ENCODE measurements around the gene CHRNB2.
"Not testable (repeated sequence)": the region's sequence is repeated elsewhere in the genome, so short reads cannot be mapped to it uniquely, and the experiment has no call there.

Gene CHRNB2, protein sequence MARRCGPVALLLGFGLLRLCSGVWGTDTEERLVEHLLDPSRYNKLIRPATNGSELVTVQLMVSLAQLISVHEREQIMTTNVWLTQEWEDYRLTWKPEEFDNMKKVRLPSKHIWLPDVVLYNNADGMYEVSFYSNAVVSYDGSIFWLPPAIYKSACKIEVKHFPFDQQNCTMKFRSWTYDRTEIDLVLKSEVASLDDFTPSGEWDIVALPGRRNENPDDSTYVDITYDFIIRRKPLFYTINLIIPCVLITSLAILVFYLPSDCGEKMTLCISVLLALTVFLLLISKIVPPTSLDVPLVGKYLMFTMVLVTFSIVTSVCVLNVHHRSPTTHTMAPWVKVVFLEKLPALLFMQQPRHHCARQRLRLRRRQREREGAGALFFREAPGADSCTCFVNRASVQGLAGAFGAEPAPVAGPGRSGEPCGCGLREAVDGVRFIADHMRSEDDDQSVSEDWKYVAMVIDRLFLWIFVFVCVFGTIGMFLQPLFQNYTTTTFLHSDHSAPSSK

DNA sequence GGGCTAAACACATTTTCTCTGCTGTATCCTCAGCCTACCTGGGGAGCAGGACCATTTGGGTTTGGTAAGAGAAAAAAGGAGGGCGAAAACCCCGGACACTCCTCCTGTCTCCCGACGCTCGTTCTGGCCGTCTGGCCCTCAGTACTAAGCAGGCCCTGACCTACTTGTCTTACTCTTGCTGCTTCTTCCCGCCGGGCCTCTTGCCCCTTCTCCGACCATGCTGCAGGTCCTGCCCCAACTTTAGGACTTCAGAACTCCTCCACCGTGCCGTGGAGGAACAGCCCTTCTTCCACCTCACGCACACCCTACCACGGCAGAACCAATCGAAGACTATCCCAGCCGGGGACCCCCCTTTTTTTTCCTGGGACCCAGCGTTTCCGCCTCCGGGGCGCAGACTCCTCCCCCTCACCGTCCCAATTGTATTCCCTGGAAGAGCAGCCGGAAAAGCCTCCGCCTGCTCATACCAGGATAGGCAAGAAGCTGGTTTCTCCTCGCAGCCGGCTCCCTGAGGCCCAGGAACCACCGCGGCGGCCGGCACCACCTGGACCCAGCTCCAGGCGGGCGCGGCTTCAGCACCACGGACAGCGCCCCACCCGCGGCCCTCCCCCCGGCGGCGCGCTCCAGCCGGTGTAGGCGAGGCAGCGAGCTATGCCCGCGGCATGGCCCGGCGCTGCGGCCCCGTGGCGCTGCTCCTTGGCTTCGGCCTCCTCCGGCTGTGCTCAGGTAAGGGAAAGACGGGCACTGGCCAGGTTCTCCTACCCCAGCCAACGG is at the start of gene CHRNB2:
Gene CHRNB2 (plus strand): TSS at position 393 of the 771 bp plus-strand sequence. CDS start 267 bp downstream, at position 660.
- DNase-seq (ENCODE audit: low read depth) = peak; percentile 40

DNA sequence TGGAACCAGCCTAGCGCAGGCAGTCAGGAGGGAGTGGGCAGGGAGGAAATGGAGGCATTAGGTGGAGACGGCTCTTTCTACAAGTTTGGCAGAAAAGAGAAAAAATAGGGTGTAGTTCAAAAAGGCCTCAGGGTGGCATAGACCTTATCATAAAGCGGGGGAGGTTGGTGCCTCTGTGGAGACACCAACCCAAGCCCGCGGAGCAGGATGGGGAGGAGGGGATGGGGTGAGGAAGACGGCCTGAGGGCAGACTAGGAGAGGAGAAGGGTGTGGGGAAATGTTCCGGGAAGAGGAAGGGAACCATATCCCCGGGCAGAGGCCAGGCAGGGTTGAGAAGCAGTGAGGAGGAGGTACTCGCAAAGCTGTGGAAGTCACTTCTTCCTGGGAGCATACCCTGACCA is 48.0 kb upstream of the CHRNB2 start:
- DNase-seq (ENCODE audit: low read depth) = no peak

DNA sequence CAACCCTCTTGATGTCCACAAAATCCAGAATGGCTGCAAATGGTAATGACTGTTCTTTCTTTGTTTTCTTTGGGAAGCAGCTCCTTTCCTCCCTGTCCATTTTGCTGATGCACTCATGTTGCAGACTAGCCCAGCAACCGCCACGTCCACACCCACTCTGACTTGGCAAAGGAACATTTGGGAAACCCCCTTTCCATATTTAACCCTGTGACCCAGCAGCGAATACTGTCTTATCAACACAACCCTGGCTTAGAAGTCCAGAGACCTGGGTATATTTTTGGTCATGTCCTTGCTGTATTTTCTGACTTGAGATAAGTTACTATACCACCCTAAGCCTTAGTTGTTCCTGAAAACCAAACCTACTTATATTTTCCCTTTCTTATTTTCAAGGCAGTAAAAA is 47.2 kb upstream of the CHRNB2 start:
- no peak for DNase-seq (ENCODE audit: low read depth)

DNA sequence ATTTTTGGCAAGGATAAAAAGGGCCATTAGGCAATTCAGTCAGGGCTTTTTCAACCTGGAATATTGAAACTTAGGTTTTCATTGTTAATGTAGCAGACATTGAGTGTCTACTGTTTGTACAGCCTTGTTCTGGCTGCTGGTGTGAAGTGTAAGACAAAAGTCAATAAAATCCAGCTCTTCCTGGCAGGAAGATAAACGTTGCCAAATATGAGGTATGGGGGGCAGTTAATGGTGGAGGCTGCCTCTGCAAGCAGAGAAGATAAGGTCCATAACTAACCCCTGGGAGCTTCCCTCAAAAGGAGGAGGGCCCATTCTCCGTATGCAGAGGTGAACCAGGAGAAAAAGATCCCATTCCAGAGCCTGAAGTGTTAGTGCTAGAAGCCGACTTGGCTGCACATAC is 45.9 kb upstream of the CHRNB2 start:
- DNase-seq (ENCODE audit: low read depth) = no peak

DNA sequence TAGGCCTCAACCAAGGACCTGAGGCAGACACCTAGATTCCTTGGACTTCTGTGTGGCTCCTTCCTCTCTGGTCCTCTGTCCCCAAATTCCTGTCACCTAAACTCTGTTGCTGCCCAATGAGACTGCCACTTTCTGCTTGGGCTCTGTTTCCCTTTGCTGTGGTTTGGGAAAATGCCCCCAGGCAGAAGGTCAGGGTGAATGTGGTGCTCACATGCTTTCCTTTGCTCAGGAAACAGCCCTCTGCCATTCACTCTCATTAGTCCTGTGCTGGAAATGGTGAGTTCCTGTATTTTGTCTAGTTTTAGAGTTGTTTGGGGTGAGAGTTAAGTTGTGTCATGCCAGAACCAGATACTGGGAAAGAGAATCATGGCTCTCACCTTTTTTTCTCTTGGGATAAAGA is 42.7 kb upstream of the CHRNB2 start:
- no peak for DNase-seq (ENCODE audit: low read depth)

DNA sequence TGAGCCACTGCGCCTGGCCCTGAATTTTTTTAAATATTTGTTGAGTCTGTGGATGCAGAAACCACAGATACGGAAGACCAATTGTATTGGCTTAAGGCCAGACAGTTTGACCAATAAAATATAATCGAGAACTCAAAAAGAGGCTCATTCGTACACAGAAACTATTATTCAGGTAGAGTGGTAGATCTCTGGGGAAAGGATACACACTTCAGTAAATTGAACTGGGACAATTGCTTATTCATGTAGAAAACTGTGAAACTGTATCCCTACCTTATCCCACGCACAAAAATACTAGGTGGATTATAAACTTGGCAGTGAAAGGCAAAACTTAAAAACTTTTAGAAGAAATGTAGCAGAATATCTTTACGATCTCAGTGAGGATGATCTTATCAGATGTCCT is 40.4 kb upstream of the CHRNB2 start:
- DNase-seq (ENCODE audit: low read depth) = no peak

DNA sequence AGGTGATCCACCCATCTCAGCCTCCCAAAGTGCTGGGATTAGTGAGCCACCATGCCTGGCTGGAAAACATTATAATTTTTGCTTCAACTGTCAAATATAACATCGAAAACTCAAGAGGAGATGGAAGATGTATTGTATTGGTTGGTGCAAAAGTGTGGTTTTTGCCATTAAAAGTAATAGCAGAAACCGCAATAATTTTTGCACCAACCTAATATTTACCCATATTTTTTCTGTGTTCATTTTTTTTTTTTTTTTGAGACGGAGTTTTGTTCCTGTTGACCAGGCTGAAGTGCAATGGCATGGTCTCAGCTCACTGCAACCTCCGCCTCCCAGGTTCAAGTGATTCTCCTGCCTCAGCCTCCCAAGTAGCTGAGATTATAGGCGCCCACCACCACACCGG is 38.3 kb upstream of the CHRNB2 start:
- DNase-seq (ENCODE audit: low read depth) = no peak

DNA sequence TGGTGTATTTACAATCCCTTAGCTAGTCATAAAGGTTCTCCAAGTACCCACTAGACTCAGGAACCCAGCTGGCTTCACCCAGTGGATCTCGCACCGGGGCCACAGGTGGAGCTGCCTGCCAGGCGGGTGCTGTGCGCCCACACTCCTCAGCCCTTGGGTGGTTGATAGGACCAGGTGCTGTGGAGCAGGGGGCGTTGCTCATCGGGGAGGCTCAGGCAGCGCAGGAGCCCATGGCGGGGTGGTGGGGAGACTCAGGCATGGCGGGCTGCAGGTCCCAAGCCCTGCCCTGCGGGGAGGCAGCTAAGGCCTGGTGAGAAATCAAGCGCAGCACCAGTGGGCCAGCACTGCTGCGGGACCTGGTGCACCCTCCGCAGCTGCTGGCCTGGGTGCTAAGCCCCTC is 35.6 kb upstream of the CHRNB2 start:
- DNase-seq (ENCODE audit: low read depth) = not testable (repeated sequence)

DNA sequence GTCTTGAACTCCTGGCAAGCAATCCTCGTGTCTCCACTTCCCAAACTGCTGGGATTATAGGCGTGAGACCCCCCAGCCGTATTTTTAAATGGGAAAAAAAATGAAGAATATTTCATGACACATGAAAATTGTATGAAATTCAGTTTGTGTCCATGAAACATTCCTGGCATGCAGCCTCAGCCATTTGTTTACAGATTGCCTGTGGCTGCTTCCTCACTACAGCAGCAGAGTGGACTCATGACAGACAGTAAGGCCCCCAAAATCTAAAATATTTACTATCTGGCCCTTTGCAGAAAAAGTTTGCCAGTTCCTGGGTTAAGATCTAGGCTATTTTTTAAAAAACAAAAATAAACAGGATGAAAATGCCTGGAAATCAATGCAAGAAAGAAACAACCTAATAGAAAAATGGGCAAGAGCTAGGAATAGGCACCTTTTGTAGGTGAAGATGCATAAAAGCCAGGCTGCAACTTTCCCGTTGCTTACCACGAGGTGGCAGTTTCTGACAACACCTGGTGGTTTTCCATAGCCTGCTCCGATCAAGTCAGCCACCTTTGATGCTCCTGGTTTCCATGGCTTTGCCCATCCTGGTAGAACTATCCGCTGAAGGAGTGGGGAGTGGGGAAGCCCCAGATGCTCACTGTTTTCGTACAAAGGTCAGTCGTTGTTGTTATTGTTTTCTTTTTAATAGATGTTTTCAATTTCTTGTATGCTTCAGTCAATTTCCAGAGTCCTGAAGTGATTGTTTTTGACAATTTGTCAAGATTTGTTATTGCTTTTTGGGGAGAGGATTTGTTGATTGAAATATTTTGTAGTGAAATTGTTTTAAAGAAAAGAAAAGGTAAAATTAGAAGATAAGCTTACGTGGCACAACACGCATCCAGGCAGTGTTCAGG is 33.4 kb upstream of the CHRNB2 start:
- no peak for DNase-seq (ENCODE audit: low read depth)

DNA sequence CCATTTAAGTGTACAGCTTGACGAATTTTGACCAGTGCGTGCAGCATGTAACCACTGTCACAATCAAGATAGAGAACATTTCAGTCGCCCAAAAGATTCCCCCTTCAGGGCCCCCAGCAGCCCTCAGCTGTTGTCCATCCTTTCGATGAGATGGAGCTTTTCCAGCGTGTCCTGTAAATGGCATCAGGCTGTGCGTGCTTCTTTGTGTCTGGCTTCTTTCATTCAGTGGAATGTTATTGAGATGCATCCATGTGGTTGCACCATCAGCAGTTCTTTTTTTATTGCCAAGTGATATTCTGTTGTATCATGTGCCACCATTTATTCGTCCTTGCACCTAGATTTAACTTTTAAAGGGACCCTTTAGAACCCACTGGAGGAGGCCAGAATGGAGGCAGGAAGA is 31.0 kb upstream of the CHRNB2 start:
- no peak for DNase-seq (ENCODE audit: low read depth)

DNA sequence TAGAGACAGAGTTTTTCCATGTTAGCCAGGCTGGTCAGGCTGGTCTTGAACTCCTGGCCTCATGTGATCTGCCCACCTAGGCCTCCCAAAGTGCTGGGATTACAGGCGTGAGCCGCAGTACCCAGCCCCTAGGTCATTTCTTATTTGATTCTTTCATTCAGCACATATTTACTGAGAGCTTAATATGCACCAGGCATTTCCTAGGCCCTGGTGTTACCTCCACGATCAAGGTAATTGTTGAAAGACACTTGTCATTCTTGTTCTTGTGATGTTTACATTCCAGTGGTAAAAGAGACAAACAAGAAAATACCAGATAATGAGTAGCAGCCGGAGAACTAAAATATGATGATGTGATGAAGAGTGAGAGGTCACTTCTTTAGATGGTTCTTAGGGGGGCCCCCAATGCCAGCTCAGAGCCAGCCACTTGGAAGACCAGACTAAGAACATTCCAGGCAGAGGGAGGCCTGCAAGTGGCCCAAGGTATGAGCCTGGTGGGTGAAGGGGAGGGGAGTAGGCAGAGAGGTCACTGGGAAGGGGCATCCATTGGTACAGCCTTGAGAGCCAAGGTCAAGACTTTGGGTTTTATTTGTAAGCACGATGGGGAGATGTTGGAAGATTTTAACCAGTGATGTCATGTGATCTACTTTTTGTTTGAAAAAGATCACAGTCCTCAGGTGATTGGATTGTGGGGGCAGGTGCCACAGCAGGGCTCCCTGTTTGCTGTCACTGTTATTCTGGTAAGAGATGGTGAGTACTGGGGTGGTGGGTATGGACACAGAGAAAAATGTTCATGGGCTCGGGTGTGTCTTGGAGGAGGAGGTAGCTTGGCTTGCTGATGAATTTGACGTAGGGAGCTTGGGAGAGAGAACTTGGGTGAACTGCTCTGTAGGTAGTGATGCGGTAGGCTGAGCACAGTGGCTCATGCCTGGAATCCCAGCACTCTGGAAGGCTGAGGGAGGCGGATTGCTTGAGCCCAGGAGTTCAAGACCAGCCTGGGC is 27.8 kb upstream of the CHRNB2 start:
- no peak for DNase-seq (ENCODE audit: low read depth)

DNA sequence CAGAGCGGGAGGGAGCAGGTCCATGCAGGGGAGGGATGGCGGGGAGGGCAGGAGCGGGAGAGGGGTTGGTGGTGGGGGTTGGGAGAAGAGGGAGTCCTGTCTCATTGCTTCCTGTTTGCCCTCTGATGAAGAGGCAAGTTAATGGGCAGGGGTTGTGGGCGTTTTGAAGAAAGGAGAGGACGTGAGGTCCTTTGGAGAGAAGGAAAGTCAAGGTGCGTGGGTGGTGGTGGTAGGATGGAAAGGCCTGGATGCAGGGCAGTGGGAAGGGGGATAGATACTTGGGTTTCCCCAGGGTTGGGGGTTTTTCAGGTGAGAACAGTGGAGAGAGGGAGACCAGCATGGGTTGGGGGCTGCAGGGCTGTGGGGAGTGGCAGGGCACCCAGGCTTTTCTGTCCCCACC is 26.3 kb upstream of the CHRNB2 start:
- DNase-seq (ENCODE audit: low read depth) = no peak

DNA sequence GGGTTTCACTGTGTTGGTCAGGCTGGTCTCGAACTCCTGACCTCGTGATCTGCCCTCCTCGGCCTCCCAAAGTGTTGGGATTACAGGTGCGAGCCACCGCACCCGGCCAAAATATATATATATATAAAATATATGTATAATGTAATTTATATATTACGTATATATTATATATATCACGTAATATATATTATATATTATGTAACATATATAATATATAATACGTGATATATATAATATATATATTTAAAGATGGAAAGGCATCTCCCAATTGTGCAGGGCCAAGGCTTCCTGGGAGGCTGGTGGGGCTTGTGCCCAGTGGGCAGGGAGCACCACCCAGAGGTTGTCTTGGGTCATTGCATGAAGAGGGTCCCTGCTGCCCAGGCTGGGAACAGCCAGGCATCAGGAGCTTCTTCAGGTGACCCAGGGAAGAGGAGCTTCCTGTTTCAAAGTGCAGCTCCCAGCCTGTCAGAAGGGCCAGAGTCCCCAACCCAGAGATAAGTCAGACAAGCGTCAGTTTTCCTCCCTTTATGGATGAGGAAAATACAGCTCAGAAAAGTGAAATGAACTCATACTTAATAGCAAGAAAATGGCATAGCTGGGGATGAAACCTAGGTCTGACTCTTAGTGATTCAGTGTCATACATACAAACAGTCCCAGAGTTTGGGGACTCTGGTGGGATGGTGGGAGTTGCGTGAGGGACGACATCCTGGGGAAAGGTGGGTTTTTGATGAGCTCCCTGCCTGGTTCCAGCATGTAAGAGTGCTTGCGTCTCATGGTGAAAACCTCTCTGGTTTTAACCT is 21.1 kb upstream of the CHRNB2 start:
- DNase-seq (ENCODE audit: low read depth) = peak; percentile 19

DNA sequence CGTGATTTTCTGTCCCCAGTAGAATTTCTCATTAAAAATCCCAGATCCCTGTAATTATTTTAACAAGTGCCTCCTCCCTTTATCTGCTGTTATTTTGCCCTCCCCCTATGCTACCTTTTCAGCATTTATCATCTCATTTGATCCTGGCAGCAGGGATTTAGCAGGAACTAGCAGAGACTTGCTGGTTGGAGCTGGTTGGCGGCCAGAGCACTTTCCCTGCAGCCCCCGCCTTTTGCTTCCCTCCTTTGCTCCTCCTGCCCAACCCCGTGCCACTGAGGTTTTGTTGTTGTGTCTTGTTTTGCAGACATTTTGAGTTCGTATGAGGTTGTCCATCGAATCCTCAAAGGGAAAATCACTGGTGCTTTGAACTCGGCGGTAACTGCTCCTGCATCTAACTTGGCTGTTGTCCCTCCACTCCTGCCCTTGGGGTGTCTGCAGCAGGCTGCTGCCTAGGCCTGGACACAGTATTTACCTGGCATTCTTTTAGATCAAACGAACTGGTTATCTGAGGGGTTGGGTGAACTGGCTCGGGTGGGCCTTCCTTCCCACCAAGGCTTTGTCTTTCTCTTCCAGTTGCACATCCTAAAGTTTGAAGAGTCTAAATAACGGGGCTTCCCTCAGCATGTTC is 20.4 kb upstream of the CHRNB2 start:
- no peak for DNase-seq (ENCODE audit: low read depth)

DNA sequence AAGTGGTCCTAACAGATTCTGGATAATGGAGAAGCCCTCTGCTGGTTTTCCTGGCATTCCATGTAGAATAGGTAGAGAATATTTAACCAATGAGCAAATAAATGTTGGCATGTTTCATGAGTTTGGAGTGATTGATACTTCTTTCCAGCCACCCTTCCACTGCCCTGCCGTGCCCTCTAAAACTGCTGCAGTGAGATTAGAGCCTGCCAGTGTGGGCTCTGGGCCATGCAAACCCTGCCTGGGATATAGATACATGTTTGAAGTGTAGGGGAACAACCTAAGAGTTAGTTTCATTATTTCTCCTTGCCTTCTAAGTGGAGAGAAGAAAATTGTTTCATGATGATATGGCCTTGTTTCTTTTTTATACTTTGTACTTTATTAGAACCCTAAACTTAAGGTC is 19.6 kb upstream of the CHRNB2 start:
- no peak for DNase-seq (ENCODE audit: low read depth)

DNA sequence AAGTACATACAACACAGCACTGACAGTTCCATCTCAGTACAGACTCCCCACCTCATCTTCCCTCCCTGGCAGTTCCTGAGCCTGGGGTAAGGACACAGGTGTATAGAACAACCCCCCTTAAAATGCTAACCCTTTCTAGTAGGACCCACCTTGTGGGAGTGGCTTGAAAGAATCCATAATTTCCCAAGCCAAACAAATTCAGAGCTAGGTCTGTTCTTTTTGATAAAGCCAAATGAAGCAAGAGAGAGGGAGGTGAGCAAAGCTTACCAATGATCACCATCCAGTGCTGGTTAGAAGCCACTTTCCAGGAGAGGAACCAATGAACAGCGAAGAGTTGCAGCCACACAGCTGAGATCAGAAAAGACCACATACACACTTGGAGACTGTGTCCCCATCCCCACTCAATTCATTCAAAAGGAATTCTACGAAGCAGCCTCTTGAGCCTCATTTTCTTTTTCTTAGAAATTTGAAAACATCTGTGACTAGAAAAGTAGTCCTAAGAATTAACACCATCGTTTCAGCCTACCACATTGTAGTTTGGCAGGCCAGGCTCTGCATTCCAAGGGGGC is 18.3 kb upstream of the CHRNB2 start:
- no peak for DNase-seq (ENCODE audit: low read depth)

DNA sequence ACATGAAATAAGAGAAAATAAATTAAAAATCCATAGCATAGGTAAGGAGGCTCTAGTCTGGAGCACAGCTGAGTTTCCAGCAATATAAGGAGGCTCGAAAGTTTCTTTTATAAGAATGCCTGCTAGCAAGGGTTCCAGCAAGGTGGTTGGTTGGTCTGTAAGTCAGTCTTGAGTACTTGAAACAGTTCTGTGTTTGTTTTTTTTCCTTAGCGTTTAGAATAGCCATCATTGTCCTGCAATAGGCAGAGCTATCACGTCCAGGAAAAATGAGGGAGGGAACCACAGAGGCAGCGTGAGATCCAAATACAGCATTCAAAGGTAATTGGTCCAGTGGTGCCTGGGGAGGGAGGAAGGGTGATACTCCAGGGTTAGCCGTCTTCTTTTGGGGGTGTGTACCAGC is 17.5 kb upstream of the CHRNB2 start:
- no peak for DNase-seq (ENCODE audit: low read depth)

DNA sequence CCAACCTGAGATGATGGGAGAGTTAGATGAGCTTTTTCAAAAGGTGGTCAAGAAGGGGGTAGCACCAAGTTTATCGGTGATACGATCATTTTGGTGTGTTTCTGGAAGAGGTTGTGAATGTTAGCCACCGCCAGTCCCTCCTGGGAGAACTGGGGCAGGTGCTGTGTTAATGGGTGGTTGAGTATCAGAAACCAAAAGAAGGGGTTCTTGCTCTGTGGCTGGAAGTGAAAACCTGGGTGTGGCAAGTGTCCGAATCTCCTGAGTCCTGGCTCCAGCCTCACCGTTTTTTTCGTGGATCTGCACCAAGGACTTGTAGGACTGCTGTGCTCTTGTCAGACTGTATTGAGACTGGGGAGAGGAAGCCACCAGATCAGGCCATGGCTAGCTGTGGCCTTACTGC is 16.9 kb upstream of the CHRNB2 start:
- DNase-seq (ENCODE audit: low read depth) = no peak

DNA sequence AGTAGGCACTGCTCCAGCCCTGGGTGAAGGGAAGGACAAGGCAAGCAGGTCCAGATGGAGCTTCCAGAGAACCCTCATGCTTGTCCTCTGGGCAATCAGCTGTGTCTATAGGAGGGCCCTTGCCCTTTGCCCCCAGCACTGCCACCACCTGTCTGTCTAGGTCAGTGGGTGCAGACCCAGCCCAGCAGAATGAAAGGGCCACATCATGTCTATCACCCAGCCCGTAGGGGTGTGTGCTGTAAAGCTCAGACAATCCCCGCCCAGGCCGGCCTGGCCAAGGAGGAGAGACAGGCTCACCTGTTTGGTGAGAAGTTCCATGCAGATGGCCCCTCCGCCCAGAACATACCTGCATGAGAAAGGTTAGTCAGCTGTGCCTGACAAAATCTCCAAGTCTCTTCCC is 16.1 kb upstream of the CHRNB2 start:
- no peak for DNase-seq (ENCODE audit: low read depth)

Measured in stimulated activated CD8-positive, alpha-beta memory T cell treated with anti-CD3 and anti-CD28 coated beads, Interleukin-12 subunit alpha, Interleukin-12 subunit beta, amount 100 ng/mL, for 1 hour (primary cell).